WTC11 (cell line): ENCODE data around the gene IL34. TPM values are rescaled to one million over a fixed set of nuclear protein-coding genes. Genes with fewer than 3 reads are reported as not detected.

ENCODE experiments used
- ATAC-seq: fragments of 200-7000 bp; cut with Tn5 transposase; 2 replicates; pipeline ENCODE4 v1.10.0; 2021; ENCODE audit warnings: mild to moderate bottlenecking, moderate library complexity
- CTCF ChIA-PET: fragments of 300-600 bp; sonication (Branson Sonifier 250); formaldehyde crosslinking; loops from one replicate; lab custom pipeline; 2021; ENCODE audit warnings: antibody characterized with exemption; lab: Charles Lee
- POLR2A ChIA-PET: fragments of 350-600 bp; sonication (Branson Sonifier 250); formaldehyde crosslinking; loops from one replicate; lab custom pipeline; 2021; ENCODE audit warnings: antibody characterized with exemption; lab: Charles Lee
- DNase-seq: peaks from one replicate; pipeline ENCODE4 v3.0.0; 2021; ENCODE audit warnings: low spot score
- H3K27ac Mint-ChIP-seq: 2 replicates; pipeline ENCODE4 v1.8.0; 2021; ENCODE audit warnings: mixed read lengths
- H3K27me3 Mint-ChIP-seq: 2 replicates; pipeline ENCODE4 v1.8.0; 2021; ENCODE audit warnings: low read depth, mild to moderate bottlenecking, moderate library complexity, mixed read lengths
- H3K36me3 Mint-ChIP-seq: 2 replicates; pipeline ENCODE4 v1.8.0; 2021; ENCODE audit warnings: mixed read lengths
- H3K4me1 Mint-ChIP-seq: 2 replicates; pipeline ENCODE4 v1.8.0; 2022; ENCODE audit warnings: mixed read lengths
- H3K4me3 Mint-ChIP-seq: 2 replicates; pipeline ENCODE4 v1.8.0; 2021; ENCODE audit warnings: mild to moderate bottlenecking, moderate library complexity, mixed read lengths
- H3K9me3 Mint-ChIP-seq: 2 replicates; pipeline ENCODE4 v1.8.0; 2021; ENCODE audit warnings: mixed read lengths
- ATF1 ChIP-seq: sonication (generic); formaldehyde crosslinking; IDR thresholded peaks from 2 replicates; pipeline ENCODE4 v1.8.1; 2023; ENCODE audit warnings: mild to moderate bottlenecking, moderate library complexity, missing genetic modification reagents
- CREB1 ChIP-seq: sonication (generic); formaldehyde crosslinking; IDR thresholded peaks from 2 replicates; pipeline ENCODE4 v1.8.0; 2023; ENCODE audit warnings: mild to moderate bottlenecking, missing genetic modification reagents
- E2F4 ChIP-seq: sonication (generic); formaldehyde crosslinking; IDR thresholded peaks from 2 replicates; pipeline ENCODE4 v1.8.1; 2022; ENCODE audit warnings: low read depth, mild to moderate bottlenecking, moderate library complexity, missing genetic modification reagents, borderline replicate concordance
- FOXP4 ChIP-seq: sonication (generic); formaldehyde crosslinking; IDR thresholded peaks from 2 replicates; pipeline ENCODE4 v1.8.0; 2022; ENCODE audit warnings: mild to moderate bottlenecking, missing genetic modification reagents
- GTF2I ChIP-seq: fragments of 250-450 bp; sonication (Bioruptor Pico); conservative IDR thresholded peaks from 2 replicates; pipeline ENCODE4 v1.4.0; 2021; ENCODE audit warnings: mild to moderate bottlenecking
- JUN ChIP-seq: sonication (generic); formaldehyde crosslinking; IDR thresholded peaks from 2 replicates; pipeline ENCODE4 v1.8.0; 2023; ENCODE audit warnings: mild to moderate bottlenecking, missing genetic modification reagents
- NR1H2 ChIP-seq: sonication (generic); formaldehyde crosslinking; IDR thresholded peaks from 2 replicates; pipeline ENCODE4 v1.9.0; 2021; ENCODE audit warnings: mild to moderate bottlenecking, moderate library complexity, missing genetic modification reagents
- PREB ChIP-seq: sonication (generic); formaldehyde crosslinking; IDR thresholded peaks from 2 replicates; pipeline ENCODE4 v1.8.1; 2022; ENCODE audit warnings: mild to moderate bottlenecking, missing genetic modification reagents, moderate library complexity, borderline replicate concordance
- SMAD3 ChIP-seq: sonication (generic); formaldehyde crosslinking; IDR thresholded peaks from 2 replicates; pipeline ENCODE4 v1.8.0; 2022; ENCODE audit warnings: missing genetic modification reagents, mild to moderate bottlenecking, borderline replicate concordance
- SMAD4 ChIP-seq: sonication (generic); formaldehyde crosslinking; IDR thresholded peaks from 2 replicates; pipeline ENCODE4 v1.8.0; 2022; ENCODE audit warnings: mild to moderate bottlenecking, missing genetic modification reagents
- SOX15 ChIP-seq: fragments of 250-450 bp; sonication (Bioruptor Pico); IDR thresholded peaks from 2 replicates; pipeline ENCODE4 v1.9.0; 2021; ENCODE audit warnings: mild to moderate bottlenecking
- TEAD1 ChIP-seq: sonication (generic); formaldehyde crosslinking; IDR thresholded peaks from 2 replicates; pipeline ENCODE4 v1.8.0; 2022; ENCODE audit warnings: mild to moderate bottlenecking, missing genetic modification reagents
- USF1 ChIP-seq: sonication (generic); formaldehyde crosslinking; IDR thresholded peaks from 2 replicates; pipeline ENCODE4 v1.8.0; 2022; ENCODE audit warnings: mild to moderate bottlenecking, missing genetic modification reagents
- ZBTB21 ChIP-seq: sonication (generic); formaldehyde crosslinking; IDR thresholded peaks from 2 replicates; pipeline ENCODE4 v1.8.1; 2023; ENCODE audit warnings: mild to moderate bottlenecking, missing genetic modification reagents, borderline replicate concordance
- ZMAT4 ChIP-seq: fragments of 250-450 bp; sonication (Bioruptor Pico); IDR thresholded peaks from 2 replicates; pipeline ENCODE4 v1.9.0; 2021; ENCODE audit warnings: mild to moderate bottlenecking
- ZNF263 ChIP-seq: sonication (generic); formaldehyde crosslinking; IDR thresholded peaks from 2 replicates; pipeline ENCODE4 v1.8.1; 2022; ENCODE audit warnings: low read depth, mild to moderate bottlenecking, moderate library complexity, missing genetic modification reagents
- ZNF281 ChIP-seq: sonication (generic); formaldehyde crosslinking; IDR thresholded peaks from 2 replicates; pipeline ENCODE4 v1.8.0; 2023; ENCODE audit warnings: mild to moderate bottlenecking, missing genetic modification reagents
- ZNF317 ChIP-seq: sonication (generic); formaldehyde crosslinking; IDR thresholded peaks from 2 replicates; pipeline ENCODE4 v1.8.1; 2023; ENCODE audit warnings: low read depth, mild to moderate bottlenecking, moderate library complexity, missing genetic modification reagents, borderline replicate concordance
- total RNA-seq: library from RNA; stranded (reverse); gene quantifications from 3 replicates; pipeline ENCODE4 v1.2.3, GENCODE V29; 2021
- TF ChIP-seq, protein P1 (sequence below): fragments of 250-450 bp; sonication (Bioruptor Pico); IDR thresholded peaks from 2 replicates; pipeline ENCODE4 v1.9.0; 2021; ENCODE audit warnings: moderate library complexity, mild to moderate bottlenecking, inconsistent platforms, borderline replicate concordance

Gene IL34
- total RNA-seq, 1 experiment from 2014 or later, result 8.8 TPM

GRCh38 chr16:70661918-70662641 is 15.7 kb downstream of the IL34 start (continued):
- no peak for TF ChIP-seq ZBTB21 (CRISPR knock-in tag)
- no peak for TF ChIP-seq ZMAT4 (CRISPR knock-in tag)
- TF ChIP-seq JUN, result no peak
- TF ChIP-seq ZNF281 (CRISPR knock-in tag), result no peak
- TF ChIP-seq CREB1 (CRISPR knock-in tag), result no peak
- no peak for TF ChIP-seq FOXP4
- no peak for TF ChIP-seq GTF2I

- no peak for TF ChIP-seq ZNF317 (CRISPR knock-in tag)
- TF ChIP-seq, protein P1, sequence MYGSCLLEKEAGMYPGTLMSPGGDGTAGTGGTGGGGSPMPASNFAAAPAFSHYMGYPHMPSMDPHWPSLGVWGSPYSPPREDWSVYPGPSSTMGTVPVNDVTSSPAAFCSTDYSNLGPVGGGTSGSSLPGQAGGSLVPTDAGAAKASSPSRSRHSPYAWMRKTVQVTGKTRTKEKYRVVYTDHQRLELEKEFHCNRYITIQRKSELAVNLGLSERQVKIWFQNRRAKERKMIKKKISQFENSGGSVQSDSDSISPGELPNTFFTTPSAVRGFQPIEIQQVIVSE (CRISPR knock-in tag), result no peak
- TF ChIP-seq SOX15 (CRISPR knock-in tag), result no peak
- TF ChIP-seq SMAD4 (CRISPR knock-in tag), result no peak
- no peak for TF ChIP-seq USF1 (CRISPR knock-in tag)
- TF ChIP-seq PREB (CRISPR knock-in tag), result no peak
- TF ChIP-seq ZNF263, result no peak
- TF ChIP-seq SMAD3 (CRISPR knock-in tag), result no peak
- no peak for TF ChIP-seq NR1H2 (CRISPR knock-in tag)
- TF ChIP-seq E2F4 (CRISPR knock-in tag), result no peak
- TF ChIP-seq ATF1, result no peak
- no peak for TF ChIP-seq TEAD1 (CRISPR knock-in tag)
- Mint-ChIP-seq H3K27me3 (no peaks in the 10 kb centered on the region), H3K36me3 (peaks cover 19% of the 10 kb centered on the region), H3K9me3 (peaks cover 4% of the 10 kb centered on the region), H3K27ac (no peak overlapping the region), H3K4me3 (no peak overlapping the region), H3K4me1 (peaks cover 13% of the 10 kb centered on the region)
- ChIA-PET POLR2A (no interaction called here), CTCF (interaction anchor here (1.0 to 1.7 kb wide), 2 partner anchors 17 to 108 kb away, joined by 3 to 4 read pairs; no protein-coding TSS in a partner anchor)
- no peak for DNase-seq
- no peak for ATAC-seq
These were observed 16.7 kb downstream of the IL34 start for GRCh38 chr16:70662991-70663523.
